ENCODE results near the gene CAMSAP1. TPM values are rescaled to one million over a fixed set of nuclear protein-coding genes. Genes with fewer than 3 reads are reported as not detected.

The CAMSAP1 gene
- total and polyA plus RNA-seq, 9 of the 15 experiments (the other 6 are each of a cell fraction or from before 2014, with no cell fraction given): 1.5 to 28.8 (median 14.3) TPM

DNA sequence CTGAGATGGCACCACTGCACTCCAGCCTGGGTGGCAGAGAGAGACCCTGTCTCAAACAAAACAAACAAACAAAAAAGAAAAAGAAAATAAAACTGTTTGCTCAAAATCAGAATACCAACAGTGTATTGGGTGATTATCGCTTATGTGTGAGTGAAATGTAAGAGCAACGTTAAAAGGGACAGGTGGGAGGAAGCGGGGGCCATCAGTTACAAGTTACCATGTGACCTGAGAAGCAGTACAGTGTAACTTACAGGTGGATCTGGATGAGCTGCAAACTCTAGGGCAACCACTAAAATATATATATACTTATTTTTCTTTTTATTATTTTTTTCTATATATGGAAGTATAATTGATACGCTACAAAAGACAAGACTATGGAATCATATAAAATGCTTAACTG, 112.0 kb downstream of the CAMSAP1 start (continued):
- TF ChIP-seq, protein P1, sequence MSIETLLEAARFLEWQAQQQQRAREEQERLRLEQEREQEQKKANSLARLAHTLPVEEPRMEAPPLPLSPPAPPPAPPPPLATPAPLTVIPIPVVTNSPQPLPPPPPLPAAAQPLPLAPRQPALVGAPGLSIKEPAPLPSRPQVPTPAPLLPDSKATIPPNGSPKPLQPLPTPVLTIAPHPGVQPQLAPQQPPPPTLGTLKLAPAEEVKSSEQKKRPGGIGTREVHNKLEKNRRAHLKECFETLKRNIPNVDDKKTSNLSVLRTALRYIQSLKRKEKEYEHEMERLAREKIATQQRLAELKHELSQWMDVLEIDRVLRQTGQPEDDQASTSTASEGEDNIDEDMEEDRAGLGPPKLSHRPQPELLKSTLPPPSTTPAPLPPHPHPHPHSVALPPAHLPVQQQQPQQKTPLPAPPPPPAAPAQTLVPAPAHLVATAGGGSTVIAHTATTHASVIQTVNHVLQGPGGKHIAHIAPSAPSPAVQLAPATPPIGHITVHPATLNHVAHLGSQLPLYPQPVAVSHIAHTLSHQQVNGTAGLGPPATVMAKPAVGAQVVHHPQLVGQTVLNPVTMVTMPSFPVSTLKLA (conservative IDR thresholded peaks at IDR 0.05): no peak
- no peak for TF ChIP-seq ZNF507 (tag; conservative IDR thresholded peaks at IDR 0.05)
- TF ChIP-seq HSF4 (CRISPR knock-in tag; IDR thresholded peaks at IDR 0.05; ENCODE audit: borderline replicate concordance): no peak
- no peak for TF ChIP-seq FOXK1 (CRISPR knock-in tag; IDR thresholded peaks at IDR 0.05; ENCODE audit: borderline replicate concordance)

DNA sequence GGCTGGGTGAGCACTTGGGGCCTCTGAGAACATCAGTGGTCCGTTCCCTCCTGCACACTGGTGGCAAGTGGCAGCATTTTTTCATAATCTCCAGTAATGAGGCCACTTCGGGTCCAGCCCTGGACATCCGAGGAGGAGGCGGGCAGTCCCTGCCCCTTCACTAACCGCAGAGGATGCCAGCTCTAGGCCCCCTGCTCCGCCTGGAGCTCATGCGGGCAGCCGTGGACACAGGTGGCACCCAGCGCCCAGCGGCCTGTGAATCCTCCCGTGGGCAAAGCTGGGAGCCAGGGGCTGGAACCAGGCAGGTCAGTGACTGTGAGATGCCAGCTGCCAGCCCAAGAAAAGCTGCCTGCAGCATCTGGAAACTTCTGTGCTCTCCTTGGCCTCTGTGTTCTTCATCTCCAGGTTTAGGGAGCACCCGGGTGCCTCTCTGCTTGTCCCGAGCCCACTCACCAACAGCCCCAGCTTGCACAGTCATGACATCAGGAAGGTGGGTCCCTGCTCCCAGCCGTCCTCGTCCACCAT, 112.9 kb downstream of the CAMSAP1 start:
- no peak for FAIRE-seq
- Histone ChIP-seq H3K9me3 (replicated peaks; ENCODE audit: control insufficient read depth, insufficient read depth, low read depth, low read length) (no peaks in the 10 kb centered on the region), H3K4me3 (no peak overlapping the region), H3K4me1 (replicated peaks in 1 of 2; ENCODE audit: control insufficient read depth in 2 of 2, insufficient read depth in 2 of 2, low read length in 2 of 2) (peaks cover 3 to 53% of the 10 kb centered on the region in 2 experiments; a peak in 3 of 5 replicates), H3K9ac (ENCODE audit: insufficient read depth in 1 of 2, low read depth in 2 of 2, low read length in 2 of 2) (no peak overlapping the region; a peak in 1 of 4 replicates), H3K79me2 (ENCODE audit: control insufficient read depth, insufficient read depth, low read length) (no peaks in the 10 kb centered on the region), H3K27me3 (ENCODE audit: control insufficient read depth in 2 of 2, insufficient read depth in 2 of 2, low read length in 2 of 2) (peaks cover 12 to 59% of the 10 kb centered on the region in 2 experiments; a peak in 4 of 5 replicates), H4K20me1 (replicated peaks; ENCODE audit: control insufficient read depth, insufficient read depth, low read length) (peaks cover 16% of the 10 kb centered on the region), H3K4me2 (ENCODE audit: insufficient read depth, low read length) (no peak overlapping the region), H3K9me1 (ENCODE audit: control insufficient read depth, insufficient read depth, low read length) (no peaks in the 10 kb centered on the region), H2AFZ (ENCODE audit: low read depth, low read length) (no peak overlapping the region), H3K27ac (ENCODE audit: extremely low read depth, low read depth, low read length) (no peak overlapping the region), H3K36me3 (ENCODE audit: control insufficient read depth, insufficient read depth, low read length) (no peaks in the 10 kb centered on the region)
- in situ Hi-C loops (cut with MboI) (loop anchor here (10.0 kb wide), 1 partner anchor 480 kb away; no protein-coding TSS in a partner anchor), intact Hi-C loops (cut with micrococcal nuclease) (loop anchor here (5.0 to 10.0 kb wide), 3 partner anchors 90 to 348 kb away; partner anchors contain the start of gene KCNT1)
- 9% methylated on average over 14 of the region's 15 CpGs for WGBS (ENCODE audit: insufficient coverage, low coverage, missing lambda C conversion rate)
- no peak for ATAC-seq
- no peak for DNase-seq (ENCODE audit: extremely low read depth in 1 of 4, low spot score in 3 of 4)
- ChIA-PET CTCF (ENCODE audit: low intra/inter-chr PET ratio) (no interaction called here), POLR2A (interaction anchor here (0.6 kb wide), 1 partner anchor 200 kb away, joined by 3 read pairs; no protein-coding TSS in a partner anchor)
- no TSS peak for BruUV-seq (replicated peaks)
- TF ChIP-seq ZNF57 (CRISPR knock-in tag; IDR thresholded peaks at IDR 0.05) (no peak), RBM34 (IDR thresholded peaks at IDR 0.05; ENCODE audit: borderline replicate concordance, insufficient read depth, low read length) (no peak), MAFF (IDR thresholded peaks at IDR 0.05; ENCODE audit: low read length) (no peak), ZFP1 (CRISPR knock-in tag; IDR thresholded peaks at IDR 0.05) (no peak)
- TF ChIP-seq, protein P2, sequence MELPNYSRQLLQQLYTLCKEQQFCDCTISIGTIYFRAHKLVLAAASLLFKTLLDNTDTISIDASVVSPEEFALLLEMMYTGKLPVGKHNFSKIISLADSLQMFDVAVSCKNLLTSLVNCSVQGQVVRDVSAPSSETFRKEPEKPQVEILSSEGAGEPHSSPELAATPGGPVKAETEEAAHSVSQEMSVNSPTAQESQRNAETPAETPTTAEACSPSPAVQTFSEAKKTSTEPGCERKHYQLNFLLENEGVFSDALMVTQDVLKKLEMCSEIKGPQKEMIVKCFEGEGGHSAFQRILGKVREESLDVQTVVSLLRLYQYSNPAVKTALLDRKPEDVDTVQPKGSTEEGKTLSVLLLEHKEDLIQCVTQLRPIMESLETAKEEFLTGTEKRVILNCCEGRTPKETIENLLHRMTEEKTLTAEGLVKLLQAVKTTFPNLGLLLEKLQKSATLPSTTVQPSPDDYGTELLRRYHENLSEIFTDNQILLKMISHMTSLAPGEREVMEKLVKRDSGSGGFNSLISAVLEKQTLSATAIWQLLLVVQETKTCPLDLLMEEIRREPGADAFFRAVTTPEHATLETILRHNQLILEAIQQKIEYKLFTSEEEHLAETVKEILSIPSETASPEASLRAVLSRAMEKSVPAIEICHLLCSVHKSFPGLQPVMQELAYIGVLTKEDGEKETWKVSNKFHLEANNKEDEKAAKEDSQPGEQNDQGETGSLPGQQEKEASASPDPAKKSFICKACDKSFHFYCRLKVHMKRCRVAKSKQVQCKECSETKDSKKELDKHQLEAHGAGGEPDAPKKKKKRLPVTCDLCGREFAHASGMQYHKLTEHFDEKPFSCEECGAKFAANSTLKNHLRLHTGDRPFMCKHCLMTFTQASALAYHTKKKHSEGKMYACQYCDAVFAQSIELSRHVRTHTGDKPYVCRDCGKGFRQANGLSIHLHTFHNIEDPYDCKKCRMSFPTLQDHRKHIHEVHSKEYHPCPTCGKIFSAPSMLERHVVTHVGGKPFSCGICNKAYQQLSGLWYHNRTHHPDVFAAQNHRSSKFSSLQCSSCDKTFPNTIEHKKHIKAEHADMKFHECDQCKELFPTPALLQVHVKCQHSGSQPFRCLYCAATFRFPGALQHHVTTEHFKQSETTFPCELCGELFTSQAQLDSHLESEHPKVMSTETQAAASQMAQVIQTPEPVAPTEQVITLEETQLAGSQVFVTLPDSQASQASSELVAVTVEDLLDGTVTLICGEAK (IDR thresholded peaks at IDR 0.05): no peak
- TF ChIP-seq, protein P2 (CRISPR knock-in tag; IDR thresholded peaks at IDR 0.05): no peak
